HG03064 (cell line): ENCODE results near the gene ST3GAL3.

ENCODE experiments used
- ATAC-seq: cut with Tn5 transposase; IDR thresholded peaks from one replicate; pipeline ENCODE4 v1.9.1; 2021; ENCODE audit warnings: low read depth; ENCODE audit not compliant: unreplicated experiment

ST3GAL3 gene

DNA sequence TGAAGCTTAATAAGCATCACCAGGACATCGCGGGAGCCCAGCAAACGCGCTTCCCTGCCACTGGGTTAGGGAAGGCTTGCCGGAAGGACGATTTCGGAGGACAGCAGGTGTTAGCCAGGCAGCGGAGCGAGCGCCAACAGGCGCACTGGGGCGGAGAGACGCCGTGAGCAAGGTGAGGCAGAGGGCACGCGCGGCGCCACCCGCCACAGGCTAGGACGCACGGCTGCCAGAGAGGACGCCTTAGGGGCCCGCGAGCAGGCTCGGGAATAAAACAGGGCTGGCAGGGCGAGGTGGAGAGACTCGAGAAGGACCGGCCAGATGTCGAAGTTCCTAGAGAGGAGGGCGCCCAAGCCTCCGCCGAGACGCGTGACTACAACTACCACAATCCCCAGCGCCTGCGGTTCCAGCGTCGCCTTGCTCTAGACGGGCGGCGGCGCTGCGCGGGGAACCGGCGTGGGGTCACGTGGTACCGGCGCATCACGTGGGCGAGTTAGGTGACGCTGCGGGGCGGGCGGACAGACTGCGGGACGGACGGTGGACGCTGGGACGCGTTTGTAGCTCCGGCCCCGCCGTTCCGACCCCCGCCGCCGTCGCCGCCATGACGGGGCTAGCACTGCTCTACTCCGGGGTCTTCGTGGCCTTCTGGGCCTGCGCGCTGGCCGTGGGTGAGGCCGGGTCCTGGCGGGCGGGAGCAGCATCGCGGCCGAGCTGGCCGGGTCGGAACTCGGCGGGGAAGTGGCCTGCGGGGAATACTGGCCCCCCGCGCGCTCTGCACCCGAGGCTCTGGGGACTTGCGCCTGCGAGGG is 267.3 kb downstream of the ST3GAL3 start, which contains the start of gene ATP6V0B:
TSS of gene ATP6V0B (plus strand) at position 518 of the 806 bp plus-strand sequence. CDS start at position 599, 81 bp downstream.
- ATAC-seq = peak; percentile 57

DNA sequence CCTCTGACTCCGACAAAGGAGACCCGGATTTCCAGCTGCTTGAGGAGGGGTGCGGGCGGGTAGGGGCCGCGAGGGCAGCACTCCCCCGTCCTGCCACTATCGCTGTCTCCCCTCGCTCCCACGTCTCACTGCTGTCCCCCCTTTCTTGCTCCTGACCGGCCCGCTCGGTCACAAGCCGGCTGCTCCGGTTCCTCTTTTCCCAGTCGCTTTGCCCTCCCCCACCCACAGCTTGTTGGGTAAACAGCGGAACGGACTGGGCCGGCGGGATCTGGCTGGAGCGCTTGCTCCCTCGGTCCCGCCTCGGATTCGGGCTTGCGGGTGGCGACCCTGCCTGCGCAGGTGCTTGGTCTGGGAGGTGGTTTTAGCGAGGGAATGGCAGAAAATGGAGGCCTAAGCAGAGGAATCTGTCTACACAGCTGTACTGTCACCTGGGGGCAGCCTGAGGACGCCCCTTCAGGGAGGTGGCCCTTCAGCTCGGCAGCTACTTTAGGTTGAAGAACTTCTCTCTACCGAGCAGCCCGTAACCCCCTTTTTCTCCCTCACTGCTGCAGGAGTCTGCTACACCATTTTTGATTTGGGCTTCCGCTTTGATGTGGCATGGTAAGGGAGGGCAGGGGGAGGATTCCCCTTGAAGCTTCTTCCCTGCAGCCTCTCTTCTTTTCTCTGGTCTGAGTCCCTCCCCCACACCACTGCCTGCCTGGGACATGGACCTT is 268.1 kb downstream of the ST3GAL3 start:
- ATAC-seq = no peak

DNA sequence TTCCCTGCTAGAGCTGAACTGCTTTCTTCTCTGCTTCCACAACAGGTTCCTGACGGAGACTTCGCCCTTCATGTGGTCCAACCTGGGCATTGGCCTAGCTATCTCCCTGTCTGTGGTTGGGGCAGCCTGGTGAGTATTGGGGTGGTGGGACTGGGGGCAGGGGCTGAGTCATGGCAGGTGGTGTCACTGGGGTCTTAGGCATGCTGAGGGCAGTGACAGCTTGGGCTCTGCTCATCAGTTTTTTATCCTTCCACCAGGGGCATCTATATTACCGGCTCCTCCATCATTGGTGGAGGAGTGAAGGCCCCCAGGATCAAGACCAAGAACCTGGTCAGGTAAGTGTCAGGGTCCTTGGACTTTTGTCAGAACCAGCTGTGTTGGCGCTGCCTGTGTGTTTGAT is 268.7 kb downstream of the ST3GAL3 start:
- no peak for ATAC-seq

DNA sequence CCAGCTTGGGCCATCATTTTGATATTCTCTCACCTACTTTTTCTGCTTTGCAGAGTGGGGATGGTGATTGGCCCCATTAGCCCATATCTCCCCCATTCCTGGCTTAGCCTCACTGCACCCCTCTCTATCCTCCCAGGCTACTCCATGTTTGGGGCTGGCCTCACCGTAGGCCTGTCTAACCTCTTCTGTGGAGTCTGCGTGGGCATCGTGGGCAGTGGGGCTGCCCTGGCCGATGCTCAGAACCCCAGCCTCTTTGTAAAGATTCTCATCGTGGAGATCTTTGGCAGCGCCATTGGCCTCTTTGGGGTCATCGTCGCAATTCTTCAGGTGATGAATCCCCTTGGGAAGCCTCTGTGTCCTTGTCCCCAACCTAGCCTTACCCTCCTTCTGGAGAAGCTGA is 269.6 kb downstream of the ST3GAL3 start:
- ATAC-seq = no peak

DNA sequence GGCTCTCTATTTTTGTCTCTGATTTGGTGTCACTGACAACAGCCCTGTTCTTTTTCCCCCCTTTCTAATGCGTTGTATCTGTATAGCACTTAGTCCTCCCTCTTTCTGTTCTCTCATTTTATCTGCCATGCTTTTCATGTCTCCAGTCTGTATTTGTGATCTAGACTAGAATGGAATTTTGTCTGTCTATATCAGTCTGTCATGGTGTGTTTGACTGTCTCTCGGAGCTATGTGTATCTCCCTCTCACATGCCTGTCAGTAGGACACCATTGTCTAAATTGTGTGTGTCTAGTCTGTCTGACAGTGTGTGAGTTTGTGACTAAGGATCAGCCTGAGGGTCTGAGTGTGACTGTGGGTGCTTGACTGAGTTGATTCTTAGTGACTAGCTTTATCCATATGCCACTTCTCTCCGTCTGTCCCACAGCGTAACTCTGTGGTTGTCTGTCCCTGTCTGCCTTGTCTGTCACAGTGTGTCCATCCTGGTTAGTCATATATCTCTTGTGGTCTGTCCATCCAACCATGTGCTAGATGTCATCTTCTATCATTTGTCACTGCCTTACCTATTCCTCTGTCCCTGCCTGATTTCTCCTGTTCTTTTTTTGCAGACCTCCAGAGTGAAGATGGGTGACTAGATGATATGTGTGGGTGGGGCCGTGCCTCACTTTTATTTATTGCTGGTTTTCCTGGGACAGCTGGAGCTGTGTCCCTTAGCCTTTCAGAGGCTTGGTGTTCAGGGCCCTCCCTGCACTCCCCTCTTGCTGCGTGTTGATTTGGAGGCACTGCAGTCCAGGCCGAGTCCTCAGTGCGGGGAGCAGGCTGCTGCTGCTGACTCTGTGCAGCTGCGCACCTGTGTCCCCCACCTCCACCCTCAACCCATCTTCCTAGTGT is 270.3 kb downstream of the ST3GAL3 start:
- ATAC-seq = no peak

DNA sequence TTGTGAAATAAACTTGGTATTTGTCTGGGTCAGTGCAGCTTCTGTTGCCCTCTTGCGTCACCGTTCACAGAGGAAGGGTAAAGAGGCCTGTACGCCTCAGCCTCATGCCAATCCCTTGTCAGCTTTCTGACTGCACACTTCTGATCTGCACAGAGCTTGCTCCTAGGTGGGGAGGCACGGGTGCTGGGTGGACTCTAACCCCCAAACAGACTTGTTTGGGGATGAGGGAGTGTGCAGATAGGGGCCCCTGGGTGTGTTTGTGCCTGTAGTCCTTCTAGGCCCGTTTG is 270.9 kb downstream of the ST3GAL3 start:
- no peak for ATAC-seq

DNA sequence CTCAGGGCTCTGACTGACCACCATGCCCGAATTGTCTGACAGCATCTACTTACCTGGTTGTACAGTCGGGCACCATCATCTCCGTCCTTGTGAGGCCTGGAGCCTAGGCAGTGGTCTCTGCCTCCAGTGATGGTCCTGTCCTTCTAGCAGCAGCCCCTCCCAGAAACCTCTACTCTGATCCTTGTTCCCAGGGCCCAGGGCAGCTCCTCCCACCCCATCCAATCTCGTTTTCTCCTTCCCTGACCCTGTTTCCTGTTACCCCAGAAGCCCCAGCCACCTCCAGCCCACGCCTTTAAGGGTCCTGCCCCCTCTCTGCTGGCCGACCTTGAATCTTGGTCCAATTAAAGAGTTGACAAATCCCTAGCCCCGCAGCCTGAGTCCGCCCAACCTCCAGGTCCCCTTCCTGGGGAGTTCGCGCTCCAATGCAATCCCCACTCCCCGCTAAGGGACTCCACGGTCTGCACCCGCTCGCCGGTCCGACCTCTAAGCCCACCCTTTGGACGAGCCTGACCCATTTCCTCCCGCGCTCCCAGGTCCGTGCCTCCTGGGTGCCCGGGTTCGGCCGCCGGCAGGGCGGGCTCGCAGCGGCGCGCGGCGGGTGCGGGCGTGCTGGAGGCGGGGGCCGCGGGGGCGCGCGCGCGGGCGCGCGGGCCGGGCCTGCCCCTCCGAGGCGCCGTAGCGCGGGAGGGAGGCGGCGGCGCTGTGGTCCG is 271.4 kb downstream of the ST3GAL3 start, which contains the start of gene B4GALT2:
TSS of gene B4GALT2 (plus strand) at position 660 of the 710 bp plus-strand sequence. CDS start 1,951 bp downstream, outside the sequence.
- ATAC-seq = no peak

DNA sequence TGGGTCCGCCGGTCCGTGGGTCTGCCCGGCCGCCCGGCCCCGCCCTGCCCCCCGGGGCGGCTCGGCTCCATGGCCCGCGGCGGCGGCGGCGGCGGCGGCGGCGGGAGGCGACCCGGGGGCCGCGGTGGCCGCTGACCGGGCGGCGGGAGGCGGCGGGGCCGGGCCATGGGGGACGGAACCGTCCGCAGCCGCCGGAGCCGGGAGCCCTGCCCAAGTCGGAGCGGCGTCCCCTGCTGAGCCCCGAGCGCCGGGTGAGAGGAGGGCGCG is 271.9 kb downstream of the ST3GAL3 start:
- no peak for ATAC-seq

DNA sequence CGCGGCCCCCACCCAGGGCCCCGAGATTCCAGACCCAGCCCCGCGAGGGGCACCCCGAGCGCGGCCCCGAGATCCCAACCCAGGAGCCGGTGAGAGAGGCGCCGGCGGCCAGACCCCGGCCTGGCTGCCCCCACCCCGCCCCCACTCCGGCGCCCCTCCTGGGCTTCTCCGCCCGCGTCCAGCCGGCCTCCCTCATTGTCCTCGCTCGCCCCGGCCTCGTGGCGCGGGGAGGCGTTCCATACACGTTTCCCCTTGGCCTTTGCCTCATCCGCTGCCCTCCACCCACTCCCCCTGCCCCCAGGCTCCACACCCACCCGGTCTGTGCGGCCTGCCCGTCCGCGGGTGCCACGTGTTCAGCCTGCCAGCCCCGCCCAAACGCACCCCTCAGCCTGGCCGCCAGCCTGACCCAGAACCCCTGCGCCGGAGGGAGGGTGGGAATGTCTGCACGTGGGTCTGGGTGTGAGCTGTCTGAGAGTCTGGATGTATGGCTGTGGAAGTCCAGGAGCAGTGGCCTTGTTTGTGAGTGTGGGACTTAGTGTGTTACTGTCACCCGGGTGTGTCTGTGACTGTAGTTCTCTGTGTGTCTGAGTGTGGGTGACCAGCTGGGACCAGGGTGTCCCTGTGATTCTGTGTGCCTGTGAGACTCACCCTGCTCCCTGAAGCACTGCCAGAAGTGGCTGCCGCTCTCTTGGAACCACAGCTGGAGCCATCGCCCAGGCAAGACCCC is 272.4 kb downstream of the ST3GAL3 start:
- no peak for ATAC-seq

DNA sequence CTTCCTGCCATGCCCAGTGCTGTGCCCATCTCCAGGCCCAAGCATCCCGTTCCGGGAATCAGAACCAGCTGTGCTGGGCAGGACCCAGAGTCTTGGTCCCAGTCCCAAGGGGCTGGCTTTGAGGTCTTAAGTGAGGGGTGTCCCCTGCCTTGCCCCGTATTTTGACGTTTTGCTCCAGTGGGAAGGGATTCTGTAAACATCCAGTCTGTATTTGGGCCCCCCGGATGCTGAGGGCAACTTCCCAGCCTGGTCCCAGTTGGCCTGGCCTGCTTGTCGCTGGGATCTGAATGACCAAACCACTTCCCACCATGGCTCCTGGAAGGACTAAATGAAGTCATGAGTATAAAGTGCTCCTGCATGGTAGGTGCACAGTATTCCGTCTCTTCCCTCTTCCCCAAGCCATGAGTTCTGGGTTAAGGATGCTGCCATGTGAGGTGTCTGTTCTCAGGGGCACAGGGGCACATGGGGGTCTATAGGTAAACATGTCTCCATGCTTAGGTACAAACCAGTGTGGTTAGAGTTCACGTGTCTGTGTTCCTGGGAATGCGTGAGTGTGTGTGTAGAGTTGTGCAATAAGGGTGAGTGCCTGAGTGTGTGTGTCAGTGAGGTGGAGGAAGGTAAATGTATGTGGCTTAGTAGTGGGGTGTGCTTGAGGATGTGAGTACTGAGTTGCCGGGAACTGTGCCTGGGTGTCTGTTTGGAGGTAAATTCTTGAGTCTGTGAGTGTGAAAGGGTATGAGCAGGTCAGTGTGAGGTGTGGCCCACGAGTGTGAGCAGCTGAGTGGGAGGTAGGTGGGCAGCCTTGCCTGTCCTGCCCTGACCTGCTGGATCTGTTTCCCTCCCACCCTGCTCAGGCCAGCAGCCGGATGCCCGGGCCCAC is 273.2 kb downstream of the ST3GAL3 start:
- no peak for ATAC-seq
